ENCODE data around the gene SUPT20HL1.

SUPT20HL1 gene

GRCh38 chrX:24405959-24406358 lies 45.5 kb downstream of the SUPT20HL1 start:
- TF ChIP-seq ZFX (IDR thresholded peaks at IDR 0.05; ENCODE audit: borderline replicate concordance) (no peak), CTCF (IDR thresholded peaks at IDR 0.05) (no peak)
- H3K27ac ChIP-seq, result no peak overlapping the region

All from 22Rv1 (cell line).